ENCODE results near the gene CRTC1. TPM values are rescaled to one million over a fixed set of nuclear protein-coding genes. Genes with fewer than 3 reads are reported as not detected.
A peak's percentile ranks its signal among the peaks of the same experiment; 100 is the strongest.

CRTC1 gene
- polyA plus RNA-seq, 4 donors: 5.8 to 20.7 (median 6.7) TPM

DNA sequence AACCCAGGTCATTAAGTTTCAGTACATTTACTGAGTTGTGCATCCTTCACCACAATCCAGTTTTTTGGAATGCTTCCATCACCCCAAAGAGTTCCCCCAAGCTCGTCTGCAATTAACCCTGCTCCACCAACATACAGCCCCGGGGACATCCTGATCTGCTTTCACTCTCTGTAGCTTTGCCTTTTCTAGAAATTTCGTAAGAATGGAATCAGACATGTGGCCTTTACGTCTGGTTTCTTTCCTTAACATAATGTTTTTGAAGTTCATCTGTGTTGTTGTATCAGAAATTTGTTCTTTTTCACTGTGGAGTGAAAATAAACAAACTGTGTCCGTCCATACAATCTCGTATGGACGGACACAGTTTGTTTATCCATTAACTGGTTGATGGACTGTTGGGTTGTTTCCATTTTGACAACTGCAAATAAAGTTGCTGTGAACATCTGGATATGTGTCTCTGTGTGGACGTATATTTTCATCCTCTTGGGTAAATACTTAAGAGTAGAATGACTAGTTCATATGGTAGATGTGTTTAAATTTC is 43.7 kb upstream of the CRTC1 start:
- Histone ChIP-seq H3K36me3 (ENCODE audit: control insufficient read depth in 3 of 3, insufficient read depth in 2 of 3, low read depth in 1 of 3, low read length in 3 of 3) (peaks cover 0 to 3% (median 0%) of the 10 kb centered on the region in 3 donors), H3K9me3 (ENCODE audit: control insufficient read depth in 2 of 2, insufficient read depth in 1 of 2, low read depth in 1 of 2, low read length in 1 of 2) (no peaks in the 10 kb centered on the region), H3K4me1 (ENCODE audit: control insufficient read depth in 3 of 3, insufficient read depth in 2 of 3, low read depth in 1 of 3, low read length in 2 of 3) (peaks cover 3 to 21% (median 5%) of the 10 kb centered on the region in 3 donors), H3K27ac (ENCODE audit: low read depth in 1 of 3, low read length in 2 of 3) (no peak overlapping the region), H3K27me3 (ENCODE audit: control insufficient read depth in 3 of 3, insufficient read depth in 3 of 3, low read length in 3 of 3) (no peaks in the 10 kb centered on the region), H3K4me3 (ENCODE audit: low read depth in 1 of 3, low read length in 3 of 3) (no peak overlapping the region)
- 66 to 83% (median 80%) methylated on average over 8 of the region's 8 CpGs for WGBS, 3 donors
- DNase-seq (no peak), FAIRE-seq (no peak)

DNA sequence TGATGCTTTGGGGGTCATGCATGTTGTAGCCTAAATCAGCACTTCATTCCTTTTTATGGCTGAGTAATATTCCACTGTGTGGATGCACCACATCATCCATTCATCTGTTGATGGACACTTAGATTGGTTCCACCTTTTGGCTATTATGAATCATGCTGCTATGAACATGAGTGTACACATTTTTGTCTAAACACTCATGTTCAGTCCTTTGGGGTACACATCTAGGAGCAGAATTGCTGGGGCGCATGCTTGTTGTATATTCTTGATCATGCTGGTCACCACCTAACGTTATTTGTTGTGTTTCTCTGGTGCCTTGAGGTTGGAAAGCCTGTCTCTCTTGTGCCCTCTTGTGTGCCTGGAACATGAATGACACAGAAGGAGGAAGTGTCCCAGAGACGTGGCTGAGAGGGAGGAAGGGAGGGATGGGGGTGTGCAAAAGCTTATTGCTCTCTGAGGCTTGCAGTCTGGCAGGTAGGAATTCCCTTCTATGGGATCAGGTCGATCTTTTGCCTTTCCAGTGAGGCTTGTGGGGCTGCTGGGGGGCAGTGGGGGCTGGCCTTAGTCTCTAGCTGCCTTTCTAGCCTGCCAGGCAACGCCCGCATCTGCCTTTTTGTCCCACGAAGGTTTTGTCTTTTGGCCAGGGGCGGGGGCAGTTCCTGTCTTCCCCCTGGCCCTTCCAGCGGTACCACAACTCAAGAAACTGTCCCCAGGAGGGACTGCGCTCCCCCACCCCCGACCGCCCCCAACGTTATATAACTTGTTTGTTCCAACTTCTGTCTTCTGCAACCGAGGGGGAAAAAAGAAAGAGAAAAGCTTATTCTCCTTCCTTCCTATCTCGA is 39.1 kb upstream of the CRTC1 start:
- no peak overlapping the region for H3K4me3 ChIP-seq (ENCODE audit: low read depth in 1 of 3, low read length in 3 of 3)
- no peaks in the 10 kb centered on the region for H3K27me3 ChIP-seq (ENCODE audit: control insufficient read depth in 3 of 3, insufficient read depth in 3 of 3, low read length in 3 of 3)
- DNase-seq (no peak), FAIRE-seq (no peak)
- no peak overlapping the region for H3K27ac ChIP-seq (ENCODE audit: low read depth in 1 of 3, low read length in 2 of 3)
- peaks cover 0 to 11% (median 0%) of the 10 kb centered on the region in 3 donors for H3K4me1 ChIP-seq (ENCODE audit: control insufficient read depth in 3 of 3, insufficient read depth in 2 of 3, low read depth in 1 of 3, low read length in 2 of 3)
- H3K36me3 ChIP-seq (ENCODE audit: control insufficient read depth in 3 of 3, insufficient read depth in 2 of 3, low read depth in 1 of 3, low read length in 3 of 3): peaks cover 0 to 15% (median 0%) of the 10 kb centered on the region in 3 donors
- no peaks in the 10 kb centered on the region for H3K9me3 ChIP-seq (ENCODE audit: control insufficient read depth in 2 of 2, insufficient read depth in 1 of 2, low read depth in 1 of 2, low read length in 1 of 2)
- 59 to 73% (median 66%) methylated on average over 13 to 15 of the region's 15 CpGs for WGBS, 3 donors

DNA sequence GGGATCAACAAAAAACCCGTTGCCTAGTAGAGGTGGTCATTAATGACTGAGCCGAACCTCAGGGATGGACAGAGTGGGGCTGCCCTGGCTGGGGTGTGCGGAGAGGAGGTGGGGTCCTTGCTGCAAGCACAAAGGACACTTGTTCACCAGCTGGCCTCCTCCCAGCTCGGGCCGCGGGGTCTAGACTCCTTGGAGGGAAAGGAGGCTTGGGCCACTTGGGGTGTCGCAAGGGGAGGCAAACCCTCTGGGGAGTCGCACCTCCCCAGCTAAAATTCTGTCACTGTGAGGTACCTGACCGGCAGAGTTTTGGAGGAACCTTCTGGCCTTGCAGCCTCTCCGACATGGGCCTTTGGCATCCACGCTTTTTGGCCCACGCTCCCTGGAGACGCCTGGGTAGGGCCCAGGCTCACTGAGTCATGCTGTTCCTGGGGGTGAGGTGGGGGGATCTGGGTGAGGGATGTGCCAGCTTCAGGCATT is 38.4 kb upstream of the CRTC1 start:
- no peaks in the 10 kb centered on the region for H3K27me3 ChIP-seq (ENCODE audit: control insufficient read depth in 3 of 3, insufficient read depth in 3 of 3, low read length in 3 of 3)
- peaks cover 0 to 18% (median 0%) of the 10 kb centered on the region in 3 donors for H3K36me3 ChIP-seq (ENCODE audit: control insufficient read depth in 3 of 3, insufficient read depth in 2 of 3, low read depth in 1 of 3, low read length in 3 of 3)
- no peak overlapping the region for H3K4me3 ChIP-seq (ENCODE audit: low read depth in 1 of 3, low read length in 3 of 3)
- 85 to 90% (median 88%) methylated on average over 13 of the region's 13 CpGs for WGBS, 3 donors
- no peaks in the 10 kb centered on the region for H3K9me3 ChIP-seq (ENCODE audit: control insufficient read depth in 2 of 2, insufficient read depth in 1 of 2, low read depth in 1 of 2, low read length in 1 of 2)
- peaks cover 0 to 16% (median 0%) of the 10 kb centered on the region in 3 donors for H3K4me1 ChIP-seq (ENCODE audit: control insufficient read depth in 3 of 3, insufficient read depth in 2 of 3, low read depth in 1 of 3, low read length in 2 of 3)
- DNase-seq (no peak), FAIRE-seq (no peak)
- H3K27ac ChIP-seq (ENCODE audit: low read depth in 1 of 3, low read length in 2 of 3): no peak overlapping the region

DNA sequence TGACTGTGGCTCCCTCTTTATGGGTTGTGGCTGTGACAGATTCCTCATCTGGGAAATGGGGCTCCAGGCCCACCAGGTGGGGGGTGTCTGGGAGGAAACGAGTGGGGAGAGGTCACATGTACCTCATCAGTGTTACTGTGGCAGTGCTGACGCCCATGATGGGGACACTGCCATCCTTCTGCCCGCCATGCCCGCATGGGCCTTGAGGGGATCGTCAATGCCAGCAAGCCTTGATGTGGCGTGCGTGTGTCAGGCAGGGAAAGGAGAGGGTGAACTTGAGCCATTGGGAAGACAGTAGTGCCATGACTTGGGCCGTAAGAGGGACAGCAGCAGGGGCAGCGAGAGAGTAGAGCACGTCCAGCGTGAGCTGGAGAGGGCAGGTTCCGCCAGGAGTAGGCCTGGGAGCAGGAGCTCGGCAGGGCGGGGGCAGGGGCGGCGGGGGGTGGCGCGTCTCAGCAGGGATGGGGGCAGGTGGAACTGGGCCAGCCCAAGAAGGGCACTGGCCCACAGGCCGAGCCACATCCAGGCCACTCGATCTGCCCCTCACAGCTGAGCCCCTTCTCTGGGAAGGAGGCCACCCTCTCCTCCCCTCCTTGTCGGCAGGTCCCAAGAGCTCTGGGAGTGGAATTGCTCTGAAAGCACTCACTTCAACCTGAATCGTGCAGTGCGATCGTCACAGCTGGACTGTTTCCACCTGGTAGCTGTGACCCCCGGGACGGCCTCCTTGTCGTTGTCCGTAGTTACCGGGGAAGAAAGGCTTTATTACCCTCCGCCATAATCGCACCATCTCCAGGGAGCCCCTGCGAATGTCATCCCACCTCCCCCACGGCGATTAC is 36.7 kb upstream of the CRTC1 start:
- Histone ChIP-seq H3K9me3 (ENCODE audit: control insufficient read depth in 2 of 2, insufficient read depth in 1 of 2, low read depth in 1 of 2, low read length in 1 of 2) (no peaks in the 10 kb centered on the region), H3K4me3 (ENCODE audit: low read depth in 1 of 3, low read length in 3 of 3) (no peak overlapping the region), H3K36me3 (ENCODE audit: control insufficient read depth in 3 of 3, insufficient read depth in 2 of 3, low read depth in 1 of 3, low read length in 3 of 3) (peaks cover 0 to 30% (median 0%) of the 10 kb centered on the region in 3 donors), H3K4me1 (ENCODE audit: control insufficient read depth in 3 of 3, insufficient read depth in 2 of 3, low read depth in 1 of 3, low read length in 2 of 3) (peaks cover 0 to 21% (median 0%) of the 10 kb centered on the region in 3 donors), H3K27ac (ENCODE audit: low read depth in 1 of 3, low read length in 2 of 3) (no peak overlapping the region), H3K27me3 (ENCODE audit: control insufficient read depth in 3 of 3, insufficient read depth in 3 of 3, low read length in 3 of 3) (no peaks in the 10 kb centered on the region)
- DNase-seq (no peak), FAIRE-seq (no peak)
- WGBS, 3 donors: 87 to 91% (median 91%) methylated on average over 27 to 34 of the region's 34 CpGs

DNA sequence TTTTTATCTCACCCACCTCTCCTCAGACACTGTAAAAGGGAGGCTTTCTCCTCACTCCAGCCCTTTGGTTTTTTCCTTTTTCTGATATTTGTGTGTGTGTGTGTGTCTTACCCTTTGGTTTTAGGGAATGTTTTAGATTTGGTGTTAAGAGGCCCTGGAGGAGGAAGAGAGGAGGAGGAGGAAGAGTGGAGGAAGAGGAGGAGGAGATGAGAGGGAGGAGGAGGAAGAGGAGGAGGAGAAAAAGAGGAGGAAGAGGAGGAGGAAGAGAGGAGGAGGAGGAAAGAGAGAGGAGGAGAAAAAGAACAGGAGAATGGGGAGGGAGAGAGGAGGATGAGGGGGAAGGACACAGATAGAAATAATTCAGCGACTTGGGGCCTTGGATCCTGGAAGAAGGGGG is 36.1 kb upstream of the CRTC1 start:
- H3K9me3 ChIP-seq (ENCODE audit: control insufficient read depth in 2 of 2, insufficient read depth in 1 of 2, low read depth in 1 of 2, low read length in 1 of 2): no peaks in the 10 kb centered on the region
- H3K36me3 ChIP-seq (ENCODE audit: control insufficient read depth in 3 of 3, insufficient read depth in 2 of 3, low read depth in 1 of 3, low read length in 3 of 3): peaks cover 0 to 33% (median 0%) of the 10 kb centered on the region in 3 donors
- DNase-seq: no peak
- FAIRE-seq: no peak
- H3K4me3 ChIP-seq (ENCODE audit: low read depth in 1 of 3, low read length in 3 of 3): no peak overlapping the region
- no peaks in the 10 kb centered on the region for H3K27me3 ChIP-seq (ENCODE audit: control insufficient read depth in 3 of 3, insufficient read depth in 3 of 3, low read length in 3 of 3)
- H3K27ac ChIP-seq (ENCODE audit: low read depth in 1 of 3, low read length in 2 of 3): no peak overlapping the region
- WGBS, 3 donors: 84 to 100% (median 89%) methylated on average over 1 of the region's 1 CpG
- peaks cover 0 to 21% (median 0%) of the 10 kb centered on the region in 3 donors for H3K4me1 ChIP-seq (ENCODE audit: control insufficient read depth in 3 of 3, insufficient read depth in 2 of 3, low read depth in 1 of 3, low read length in 2 of 3)

DNA sequence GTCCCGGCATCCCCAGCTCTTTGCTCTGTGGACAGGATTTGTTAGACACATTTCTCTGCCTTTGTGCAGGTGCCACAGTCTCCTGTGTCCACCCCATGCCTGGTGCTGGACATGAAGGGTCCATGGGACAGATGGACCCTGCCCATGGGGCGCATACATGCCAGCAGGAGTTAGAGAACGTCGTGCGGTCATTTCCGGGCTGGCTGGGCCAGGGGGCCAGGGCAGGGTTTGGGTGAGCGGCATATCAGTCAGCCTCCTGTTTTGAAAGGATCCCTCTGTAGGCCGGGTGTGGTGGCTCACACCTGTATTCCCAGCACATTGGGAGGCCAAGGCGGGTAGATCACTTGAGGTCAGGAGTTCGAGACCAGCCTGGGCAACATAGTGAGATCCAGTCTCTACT is 35.7 kb upstream of the CRTC1 start:
- Histone ChIP-seq H3K27ac (ENCODE audit: low read depth in 1 of 3, low read length in 2 of 3) (no peak overlapping the region), H3K27me3 (ENCODE audit: control insufficient read depth in 3 of 3, insufficient read depth in 3 of 3, low read length in 3 of 3) (no peaks in the 10 kb centered on the region), H3K4me1 (ENCODE audit: control insufficient read depth in 3 of 3, insufficient read depth in 2 of 3, low read depth in 1 of 3, low read length in 2 of 3) (peaks cover 0 to 21% (median 0%) of the 10 kb centered on the region in 3 donors), H3K36me3 (ENCODE audit: control insufficient read depth in 3 of 3, insufficient read depth in 2 of 3, low read depth in 1 of 3, low read length in 3 of 3) (peaks cover 0 to 36% (median 0%) of the 10 kb centered on the region in 3 donors), H3K9me3 (ENCODE audit: control insufficient read depth in 2 of 2, insufficient read depth in 1 of 2, low read depth in 1 of 2, low read length in 1 of 2) (no peaks in the 10 kb centered on the region), H3K4me3 (ENCODE audit: low read depth in 1 of 3, low read length in 3 of 3) (no peak overlapping the region)
- DNase-seq (no peak), FAIRE-seq (no peak)
- WGBS, 3 donors: 91 to 97% (median 96%) methylated on average over 10 of the region's 10 CpGs

DNA sequence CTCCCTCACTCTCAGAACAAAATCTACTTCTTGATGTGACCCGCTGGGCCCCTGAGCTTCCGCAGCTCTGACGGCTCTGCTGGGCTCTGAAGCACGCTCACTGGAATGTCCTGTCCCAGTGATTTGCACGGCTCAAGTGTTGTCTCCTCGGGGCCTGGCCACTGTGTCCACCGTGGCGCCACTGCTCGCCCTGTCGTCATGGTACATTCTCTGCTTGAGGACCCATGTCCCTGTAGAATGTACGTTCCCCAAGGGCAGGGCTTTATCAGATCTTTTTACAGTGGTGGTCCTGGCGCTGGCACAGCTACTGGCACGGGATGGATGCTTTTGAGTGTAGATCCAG is 34.5 kb upstream of the CRTC1 start:
- Histone ChIP-seq H3K4me3 (ENCODE audit: low read depth in 1 of 3, low read length in 3 of 3) (no peak overlapping the region), H3K4me1 (ENCODE audit: control insufficient read depth in 3 of 3, insufficient read depth in 2 of 3, low read depth in 1 of 3, low read length in 2 of 3) (peaks cover 0 to 21% (median 0%) of the 10 kb centered on the region in 3 donors), H3K27me3 (ENCODE audit: control insufficient read depth in 3 of 3, insufficient read depth in 3 of 3, low read length in 3 of 3) (no peaks in the 10 kb centered on the region), H3K36me3 (ENCODE audit: control insufficient read depth in 3 of 3, insufficient read depth in 2 of 3, low read depth in 1 of 3, low read length in 3 of 3) (peaks cover 0 to 38% (median 0%) of the 10 kb centered on the region in 3 donors), H3K27ac (ENCODE audit: low read depth in 1 of 3, low read length in 2 of 3) (peak overlapping the region in 1 of 3 donors; percentile 93), H3K9me3 (ENCODE audit: control insufficient read depth in 2 of 2, insufficient read depth in 1 of 2, low read depth in 1 of 2, low read length in 1 of 2) (no peaks in the 10 kb centered on the region)
- DNase-seq: no peak
- no peak for FAIRE-seq
- WGBS, 3 donors: 69 to 88% (median 76%) methylated on average over 13 of the region's 13 CpGs

DNA sequence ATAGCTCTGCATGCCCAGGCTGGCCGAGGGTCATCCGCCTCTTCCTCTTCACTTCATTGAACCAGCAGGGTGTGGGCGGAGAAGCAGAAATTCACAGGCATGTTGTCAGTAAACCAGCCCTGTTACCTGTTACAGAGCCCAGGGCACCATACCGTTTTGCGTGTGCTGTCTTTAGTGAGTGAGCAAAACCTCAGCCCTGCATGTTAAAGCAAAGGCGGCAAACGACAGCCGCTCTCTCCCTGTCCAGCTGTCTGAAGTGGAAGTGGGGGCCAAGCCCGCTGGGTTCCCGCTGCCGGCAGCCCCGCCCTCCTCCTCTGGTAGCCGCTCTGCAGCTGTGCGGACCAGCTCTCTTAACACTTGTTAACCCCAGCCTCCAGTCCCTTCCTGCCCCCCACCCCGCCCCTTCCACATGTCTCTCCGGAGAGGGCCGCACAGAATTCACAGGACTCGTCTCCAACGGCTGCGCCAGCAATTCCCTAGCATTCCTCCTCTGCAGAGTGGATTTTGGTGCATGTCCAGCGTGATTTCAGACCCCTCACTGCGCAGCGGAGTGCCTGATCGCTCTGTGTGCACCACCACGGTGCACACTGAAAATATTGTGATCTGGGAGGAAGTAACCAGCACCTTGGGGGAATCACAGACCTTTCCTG is 34.0 kb upstream of the CRTC1 start:
- Histone ChIP-seq H3K27me3 (ENCODE audit: control insufficient read depth in 3 of 3, insufficient read depth in 3 of 3, low read length in 3 of 3) (no peaks in the 10 kb centered on the region), H3K4me1 (ENCODE audit: control insufficient read depth in 3 of 3, insufficient read depth in 2 of 3, low read depth in 1 of 3, low read length in 2 of 3) (peaks cover 0 to 21% (median 0%) of the 10 kb centered on the region in 3 donors), H3K36me3 (ENCODE audit: control insufficient read depth in 3 of 3, insufficient read depth in 2 of 3, low read depth in 1 of 3, low read length in 3 of 3) (peaks cover 0 to 38% (median 0%) of the 10 kb centered on the region in 3 donors), H3K4me3 (ENCODE audit: low read depth in 1 of 3, low read length in 3 of 3) (no peak overlapping the region), H3K9me3 (ENCODE audit: control insufficient read depth in 2 of 2, insufficient read depth in 1 of 2, low read depth in 1 of 2, low read length in 1 of 2) (no peaks in the 10 kb centered on the region), H3K27ac (ENCODE audit: low read depth in 1 of 3, low read length in 2 of 3) (peak overlapping the region in 1 of 3 donors; percentile 93)
- 44 to 79% (median 69%) methylated on average over 23 to 25 of the region's 25 CpGs for WGBS, 3 donors
- DNase-seq (peak in 1 of 2 donors; percentile 34), FAIRE-seq (no peak)

Measured in small intestine (tissue), 7 donors.